IMR-90 (cell line): ENCODE measurements around the gene CD36.

Source experiments
- CTCF ChIP-seq: conservative IDR thresholded peaks from 2 replicates; pipeline ENCODE4 v1.5.1; 2012; ENCODE audit warnings: mild to moderate bottlenecking, low read depth, low read length, improper control_type of control experiment
- FOS ChIP-seq: fragments of 150-350 bp; IDR thresholded peaks from 2 replicates; pipeline ENCODE4 v1.6.1; 2016; ENCODE audit warnings: low read depth, low read length
- RCOR1 ChIP-seq: IDR thresholded peaks from 2 replicates; pipeline ENCODE4 v1.6.1; 2012; ENCODE audit warnings: mild to moderate bottlenecking, low read length, improper control_type of control experiment; ENCODE audit not compliant: insufficient replicate concordance
- RFX5 ChIP-seq: IDR thresholded peaks from 2 replicates; pipeline ENCODE4 v1.8.0; 2012; ENCODE audit warnings: low read depth, mild to moderate bottlenecking, low read length, moderate library complexity

- no peak for TF ChIP-seq RFX5
- no peak for TF ChIP-seq CTCF
- no peak for TF ChIP-seq RCOR1
- no peak for TF ChIP-seq FOS
Measured at GRCh38 chr7:80707318-80707717, 68.9 kb downstream of the CD36 start.
